ENCODE measurements around the gene OSBPL3. TPM values are rescaled to one million over a fixed set of nuclear protein-coding genes. Genes with fewer than 3 reads are reported as not detected.

OSBPL3 gene
- total RNA-seq, 1 experiment from 2014 or later: 9.7 TPM

GRCh38 chr7:24769014-24769830, 210.8 kb downstream of the OSBPL3 start:
- DNase-seq (ENCODE audit: extremely low read depth, low read depth): no peak

DNA sequence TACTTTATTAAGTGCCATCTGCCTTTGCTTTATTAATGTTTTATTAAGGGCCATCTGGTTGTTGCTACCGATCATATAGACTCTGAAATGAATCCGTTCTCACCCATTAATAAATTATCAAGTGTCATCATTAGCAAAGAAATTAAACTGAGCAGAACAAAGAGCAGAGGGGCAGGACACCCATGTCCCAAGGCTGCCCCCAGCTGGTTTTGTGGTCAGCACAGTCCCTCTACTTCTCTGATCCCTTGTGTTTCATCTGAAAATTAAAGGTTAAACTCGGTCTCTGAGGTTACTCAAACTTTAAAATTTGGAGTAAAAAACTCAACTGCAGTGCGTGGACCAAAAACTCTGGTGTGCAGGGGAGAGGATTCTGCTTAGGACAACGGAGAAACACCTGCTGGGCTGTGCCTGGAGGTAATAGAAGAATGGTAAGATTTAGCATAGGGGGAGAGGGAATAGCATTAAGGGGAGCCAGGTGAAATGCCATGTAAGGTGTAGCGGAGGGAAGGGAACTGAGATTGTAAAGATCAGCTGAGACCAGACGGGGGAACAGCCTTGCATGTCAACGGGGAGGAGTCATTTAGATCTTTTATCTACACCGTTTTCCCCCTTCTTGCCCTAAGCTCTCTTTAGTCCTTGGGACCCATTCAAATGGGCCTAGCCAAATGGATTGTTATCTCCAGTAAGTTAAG, 212.0 kb downstream of the OSBPL3 start:
- DNase-seq (ENCODE audit: extremely low read depth, low read depth): no peak

GRCh38 chr7:24764972-24765744, 214.8 kb downstream of the OSBPL3 start:
- DNase-seq (ENCODE audit: extremely low read depth, low read depth): no peak

DNA sequence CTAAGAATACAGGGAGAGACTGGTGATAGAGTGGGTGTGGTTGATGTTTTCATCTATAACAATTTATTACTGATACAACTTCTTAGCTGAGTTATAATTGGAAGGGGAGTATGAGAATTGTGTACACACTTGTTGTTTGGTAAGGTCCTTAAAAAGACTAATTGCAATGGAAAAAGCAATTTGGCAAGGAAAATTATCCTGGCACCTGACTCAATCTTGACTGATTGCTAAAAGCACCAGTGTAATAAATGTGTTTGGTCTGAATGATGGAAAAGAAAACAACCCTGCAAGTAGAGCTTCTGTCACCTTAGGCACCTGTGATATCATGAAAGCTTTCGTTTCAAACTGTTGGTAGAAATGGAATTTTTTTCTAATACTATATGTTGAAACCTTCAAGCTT, 216.0 kb downstream of the OSBPL3 start:
- DNase-seq (ENCODE audit: extremely low read depth, low read depth): no peak

DNA sequence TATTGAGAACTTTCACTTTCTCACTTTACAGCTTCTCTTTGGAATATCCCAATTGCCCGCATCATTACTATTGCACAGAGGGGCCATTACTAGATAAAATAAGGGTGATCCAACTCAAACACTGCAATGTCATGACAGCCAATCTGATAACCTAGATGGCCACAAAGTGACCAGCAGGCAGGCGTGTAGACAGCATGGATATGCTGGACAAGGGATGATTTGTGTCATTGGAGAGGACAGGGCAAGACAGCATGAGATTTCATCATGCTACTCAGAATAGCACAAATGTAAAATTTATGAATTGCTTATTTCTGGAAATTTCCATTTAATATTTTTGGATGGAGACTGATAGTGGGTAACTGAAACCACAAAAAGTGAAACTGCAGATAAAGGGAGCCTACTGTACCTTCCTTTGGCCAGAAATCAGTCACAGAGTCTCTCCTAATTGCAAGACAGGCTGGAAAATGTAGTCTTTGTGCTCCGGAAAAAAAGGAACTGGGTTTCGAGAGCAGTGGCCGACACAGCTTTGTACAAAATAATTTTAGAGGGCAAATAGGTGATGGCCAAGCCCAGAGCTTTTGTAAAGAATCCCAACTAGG, 216.6 kb downstream of the OSBPL3 start:
- DNase-seq (ENCODE audit: extremely low read depth, low read depth): no peak

DNA sequence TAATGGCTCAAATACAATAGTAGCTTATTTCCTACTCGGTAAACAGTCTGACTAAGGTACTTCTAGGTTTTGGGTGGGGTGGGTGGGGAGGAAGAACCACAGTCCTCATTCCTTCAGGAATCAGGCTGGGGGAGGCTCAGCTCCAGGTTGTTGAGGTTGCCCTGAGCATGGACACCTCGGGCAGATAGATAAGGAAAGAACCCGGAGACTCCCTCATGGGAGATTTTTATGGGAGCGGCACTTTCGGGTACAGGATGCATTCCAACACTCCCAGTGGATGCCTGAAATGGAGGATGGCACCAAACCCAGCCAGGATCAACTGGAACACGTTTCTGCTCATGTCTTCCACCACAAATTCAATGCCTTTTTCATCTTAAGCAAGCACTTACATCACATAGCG, 217.2 kb downstream of the OSBPL3 start:
- DNase-seq (ENCODE audit: extremely low read depth, low read depth): no peak

DNA sequence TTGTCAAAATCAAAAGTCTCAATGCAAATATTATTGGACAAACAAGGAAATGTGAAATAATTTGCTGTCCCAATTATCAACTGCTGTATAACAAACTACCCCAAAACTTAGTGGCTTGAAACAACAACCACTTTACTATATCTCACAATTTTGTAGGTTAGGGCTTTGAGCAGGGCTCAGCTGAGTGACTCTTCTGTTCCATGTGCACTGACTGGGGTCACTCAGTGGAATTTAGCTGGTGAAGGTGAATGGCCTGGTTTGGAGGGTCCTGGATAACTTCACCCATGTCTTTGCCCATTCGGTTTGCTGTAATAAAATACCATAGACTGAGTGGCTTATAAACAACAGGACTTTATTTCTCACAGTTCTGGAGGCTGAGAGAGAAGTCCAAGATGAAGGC, 219.0 kb downstream of the OSBPL3 start:
- no peak for DNase-seq (ENCODE audit: extremely low read depth, low read depth)

GRCh38 chr7:24757353-24758275, 222.4 kb downstream of the OSBPL3 start, which contains the start of gene GSDME:
Gene GSDME, minus strand, starts transcription at chr7:24757464. Its CDS starts 7,690 bp downstream, at chr7:24749774.
- peak; percentile 27 for DNase-seq (ENCODE audit: extremely low read depth, low read depth)

DNA sequence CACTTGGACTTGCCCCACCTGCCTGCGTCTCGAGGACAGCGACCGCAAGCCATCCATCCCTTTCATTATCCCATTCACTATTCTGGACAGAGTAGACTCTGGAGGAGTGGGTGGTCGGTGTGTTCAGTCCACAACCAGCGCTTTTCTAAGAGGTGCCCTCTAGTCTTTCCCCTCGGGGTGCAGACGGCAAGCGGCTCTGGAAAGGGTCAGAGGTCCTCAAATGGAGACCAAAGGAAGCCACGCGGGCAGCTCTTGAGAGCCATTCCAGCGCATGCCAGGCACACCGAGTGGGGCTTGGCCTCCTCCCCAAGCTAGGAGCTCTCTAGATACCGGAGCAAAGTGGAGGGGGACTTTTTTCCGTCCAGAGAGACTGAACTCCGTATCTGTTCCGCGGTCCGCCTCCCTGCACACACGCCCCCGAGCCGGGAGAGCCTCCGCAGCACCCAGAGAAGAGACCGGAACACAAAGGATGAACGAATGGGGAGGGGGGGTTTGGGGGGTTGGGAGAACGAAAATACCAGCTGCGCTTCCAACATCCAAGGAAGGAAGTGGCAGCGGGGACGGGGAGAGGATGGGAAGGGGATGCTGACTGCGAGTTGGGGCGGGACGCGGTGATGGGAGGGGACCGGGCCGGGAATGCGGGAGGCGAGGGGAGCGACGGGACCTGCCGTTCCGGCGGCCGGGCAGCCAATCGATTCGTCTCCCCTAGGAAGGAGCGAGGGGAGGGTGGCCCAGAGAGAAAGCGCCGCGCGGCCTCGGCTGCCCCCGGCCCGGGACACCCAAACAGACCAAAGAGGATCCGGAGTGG, 223.2 kb downstream of the OSBPL3 start:
- DNase-seq (ENCODE audit: extremely low read depth, low read depth): no peak

- no peak for DNase-seq (ENCODE audit: extremely low read depth, low read depth)
Measured at GRCh38 chr7:24755541-24756407, 224.2 kb downstream of the OSBPL3 start.

- no peak for DNase-seq (ENCODE audit: extremely low read depth, low read depth)
Measured at GRCh38 chr7:24754906-24755506, 225.0 kb downstream of the OSBPL3 start.

- DNase-seq (ENCODE audit: extremely low read depth, low read depth): no peak
Measured at GRCh38 chr7:24752073-24752800, 227.7 kb downstream of the OSBPL3 start.

GRCh38 chr7:24751484-24751883, 228.5 kb downstream of the OSBPL3 start:
- DNase-seq (ENCODE audit: extremely low read depth, low read depth): no peak

- no peak for DNase-seq (ENCODE audit: extremely low read depth, low read depth)
Measured at GRCh38 chr7:24750441-24751055, 229.4 kb downstream of the OSBPL3 start.

DNA sequence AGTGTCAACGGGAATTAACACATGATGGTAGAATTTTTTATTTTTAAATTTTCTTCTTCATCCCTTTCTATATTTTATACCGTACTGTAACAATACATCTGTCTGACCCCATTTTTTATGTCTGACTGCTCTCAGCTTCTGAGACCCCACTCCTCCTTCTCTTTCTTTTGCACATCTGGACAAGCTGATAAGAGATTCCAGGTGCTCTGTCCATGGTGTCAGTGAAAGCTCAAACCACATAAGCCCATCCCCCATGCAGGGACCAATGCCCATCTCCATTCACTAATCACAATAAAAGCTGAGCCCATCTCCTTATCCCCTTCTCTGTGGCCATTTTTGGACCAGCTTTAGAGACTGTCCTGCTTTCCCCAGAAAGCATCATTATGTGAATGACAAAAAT, 231.5 kb downstream of the OSBPL3 start:
- no peak for DNase-seq (ENCODE audit: extremely low read depth, low read depth)

All from NCI-H460 (cell line).